ENCODE results near the gene PAGE1.
"Not testable (repeated sequence)": the region's sequence is repeated elsewhere in the genome, so short reads cannot be mapped to it uniquely, and the experiment has no call there.

PAGE1 gene

GRCh38 chrX:49695276-49696180, at the start of gene PAGE1:
Gene PAGE1, minus strand, starts transcription at chrX:49695984. Its CDS starts 1,214 bp downstream, at chrX:49694770.
- no peak for DNase-seq (ENCODE audit: low read depth)

DNA sequence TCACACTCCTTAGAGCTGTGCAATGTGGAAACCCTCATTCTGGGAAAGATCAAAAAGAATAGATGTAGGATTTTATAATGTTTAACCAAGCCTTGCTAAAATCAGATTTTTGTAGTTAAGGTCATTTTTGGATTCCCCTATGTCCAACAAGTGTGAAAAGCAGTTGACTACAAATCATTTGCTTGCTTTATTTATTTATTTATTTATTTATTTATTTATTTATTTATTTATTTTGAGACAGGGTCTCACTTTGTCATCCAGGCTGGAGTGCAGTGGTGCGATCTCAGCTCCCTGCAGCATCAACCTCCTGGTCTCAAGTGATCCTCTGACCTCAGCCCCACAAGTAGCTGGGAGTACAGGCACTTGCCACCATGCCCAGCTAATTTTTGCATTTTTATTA, 45.7 kb upstream of the PAGE1 start:
- DNase-seq (ENCODE audit: low read depth): not testable (repeated sequence)

DNA sequence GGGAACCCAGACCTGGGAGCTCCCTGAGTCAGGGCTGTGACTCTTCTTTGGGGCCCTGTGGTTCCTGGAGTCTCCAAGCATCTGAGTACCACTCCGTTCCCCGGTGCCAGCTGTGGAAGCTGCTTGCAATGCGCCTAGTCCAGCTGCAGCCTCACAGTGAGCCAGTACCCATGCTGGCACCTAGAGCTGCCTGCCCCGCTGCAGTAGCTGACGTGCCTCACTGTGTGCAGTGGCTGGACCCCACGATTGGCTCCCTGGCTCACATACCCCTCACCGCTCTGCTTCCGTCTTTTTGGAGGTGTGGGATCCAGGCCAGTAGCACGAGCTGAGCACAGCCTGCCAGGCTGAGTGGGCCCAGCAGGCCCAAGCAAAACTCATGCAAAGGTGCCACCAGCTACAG, 32.1 kb upstream of the PAGE1 start:
- DNase-seq (ENCODE audit: low read depth): no peak

- no peak for DNase-seq (ENCODE audit: low read depth)
Observed at GRCh38 chrX:49726966-49727365, 31.2 kb upstream of the PAGE1 start.

DNA sequence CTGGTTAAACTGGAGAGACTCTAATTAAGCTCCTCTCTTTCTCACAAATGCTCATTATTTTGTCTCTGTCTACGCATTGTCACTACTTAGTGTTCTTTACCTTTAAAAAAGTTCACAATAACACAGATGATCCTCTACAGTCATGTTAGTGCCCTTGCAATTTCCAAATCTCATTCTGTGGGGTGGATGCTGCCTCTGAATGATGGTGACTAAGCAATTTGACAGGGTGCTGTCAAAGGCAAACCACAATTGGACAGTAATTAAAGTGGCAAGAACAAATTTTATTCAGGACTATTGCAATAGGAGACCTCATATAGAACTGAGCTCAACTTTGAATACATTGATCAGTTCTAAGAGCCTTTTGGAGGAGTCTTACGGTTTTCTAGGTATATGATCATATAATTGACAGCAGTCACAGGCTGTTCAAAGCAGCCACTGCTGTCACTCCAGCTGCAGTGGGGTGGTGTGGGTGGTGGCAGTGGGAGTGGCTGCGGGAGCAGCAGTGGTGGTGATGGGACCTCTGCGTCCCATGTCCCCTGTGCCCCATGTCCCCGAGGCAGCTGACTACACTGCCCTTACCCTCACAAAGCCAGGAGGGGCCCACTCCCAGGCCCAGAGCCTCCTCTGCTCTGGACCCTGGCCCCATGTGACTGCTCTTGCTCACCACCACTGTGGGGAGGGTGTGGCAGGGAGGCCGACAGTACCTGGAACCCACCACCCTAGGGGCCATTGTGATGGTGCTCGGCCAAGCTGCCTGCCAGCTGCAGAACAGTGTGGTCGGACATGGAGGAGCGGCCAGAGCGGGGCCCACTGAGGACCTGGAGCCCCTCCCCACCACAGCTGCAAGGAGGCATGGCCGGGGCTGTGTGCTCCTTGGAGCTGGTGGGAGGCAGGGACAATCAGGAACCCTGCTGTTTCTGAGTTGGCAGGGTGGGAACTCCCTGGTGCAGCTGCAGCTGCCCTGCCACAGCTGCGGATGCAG, 30.4 kb upstream of the PAGE1 start:
- DNase-seq (ENCODE audit: low read depth): no peak

- no peak for DNase-seq (ENCODE audit: low read depth)
Observed at GRCh38 chrX:49725401-49725800, 29.6 kb upstream of the PAGE1 start.

DNA sequence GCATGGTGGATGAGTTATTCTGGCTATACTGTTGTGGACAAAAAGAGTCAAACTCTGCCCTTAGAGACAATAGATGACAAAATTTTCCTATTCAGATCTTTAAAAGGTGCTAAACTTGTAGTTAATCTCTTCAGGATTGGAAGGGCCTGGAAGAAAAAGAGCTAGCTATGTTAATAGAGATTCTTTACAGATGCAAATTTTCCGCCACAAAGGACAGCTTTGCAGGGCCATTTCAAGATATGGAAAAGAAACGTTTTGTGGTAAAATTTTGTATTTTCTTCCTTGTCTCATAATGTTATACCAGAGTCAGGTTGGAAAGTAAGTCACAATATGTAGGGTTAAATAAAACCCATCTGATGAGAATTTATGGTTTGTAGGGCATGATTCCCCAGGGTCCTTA, 24.3 kb upstream of the PAGE1 start:
- not testable (repeated sequence) for DNase-seq (ENCODE audit: low read depth)

DNA sequence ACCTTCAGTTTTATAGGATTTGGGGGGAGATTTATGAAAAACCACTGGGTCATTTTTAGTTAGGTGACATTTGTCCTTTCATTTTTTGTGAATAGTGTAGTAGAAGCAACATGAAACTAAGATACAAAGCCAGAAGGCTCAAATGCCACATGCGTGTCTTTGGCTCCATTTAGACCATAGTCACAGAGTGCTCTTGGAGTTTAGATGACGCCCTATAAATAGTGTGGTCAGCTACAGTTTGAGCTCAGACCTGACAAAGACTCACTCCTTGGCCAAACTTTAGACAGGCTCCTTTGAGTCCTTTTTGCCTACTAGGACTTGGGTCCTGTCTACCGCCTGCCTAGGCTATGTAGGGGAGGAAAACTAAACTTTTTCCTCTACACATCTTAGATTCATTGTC, 16.8 kb upstream of the PAGE1 start:
- DNase-seq (ENCODE audit: low read depth): no peak

- no peak for DNase-seq (ENCODE audit: low read depth)
Observed at GRCh38 chrX:49710744-49711319, 15.0 kb upstream of the PAGE1 start.

- no peak for DNase-seq (ENCODE audit: low read depth)
Observed at GRCh38 chrX:49704691-49705404, 9.1 kb upstream of the PAGE1 start.

DNA sequence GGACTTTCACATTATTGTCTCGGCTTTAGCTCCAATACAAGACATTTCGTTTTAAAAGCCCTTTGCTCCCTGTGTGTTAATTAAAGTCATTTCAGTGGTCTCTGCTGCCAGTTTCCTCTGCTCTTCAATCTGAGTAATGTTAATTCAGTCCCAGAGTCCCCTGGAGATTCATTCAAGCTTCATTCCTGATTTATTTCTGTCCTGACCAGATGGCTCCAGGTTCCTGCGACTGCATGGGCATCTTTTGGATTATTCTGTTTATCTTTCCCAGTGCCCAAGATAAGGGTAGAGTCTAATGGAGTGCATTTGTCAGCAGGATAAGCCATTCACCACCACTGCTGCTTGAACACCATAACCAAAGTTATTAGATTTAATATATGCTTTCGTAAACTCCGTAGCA, 6.1 kb upstream of the PAGE1 start:
- no peak for DNase-seq (ENCODE audit: low read depth)

DNA sequence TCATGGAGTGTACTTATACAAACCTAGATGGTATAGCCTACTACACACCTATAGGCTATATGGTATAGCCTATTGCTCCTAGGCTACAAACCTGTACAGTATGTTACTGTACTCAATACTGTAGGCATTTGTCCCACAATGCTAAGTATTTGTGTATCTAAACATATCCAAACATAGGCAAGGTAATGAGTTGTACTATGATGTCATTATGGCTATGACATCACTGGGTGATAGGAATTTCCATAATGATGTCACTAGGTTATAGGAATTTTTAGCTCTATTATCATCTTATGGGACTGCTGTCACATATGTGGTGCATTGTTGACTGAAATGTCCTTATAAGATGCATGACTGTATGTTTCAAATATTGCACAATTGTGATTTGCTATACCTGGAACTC, 5.5 kb upstream of the PAGE1 start:
- DNase-seq (ENCODE audit: low read depth): no peak

GRCh38 chrX:49675075-49675719, 20.6 kb downstream of the PAGE1 start:
- DNase-seq (ENCODE audit: low read depth): no peak

DNA sequence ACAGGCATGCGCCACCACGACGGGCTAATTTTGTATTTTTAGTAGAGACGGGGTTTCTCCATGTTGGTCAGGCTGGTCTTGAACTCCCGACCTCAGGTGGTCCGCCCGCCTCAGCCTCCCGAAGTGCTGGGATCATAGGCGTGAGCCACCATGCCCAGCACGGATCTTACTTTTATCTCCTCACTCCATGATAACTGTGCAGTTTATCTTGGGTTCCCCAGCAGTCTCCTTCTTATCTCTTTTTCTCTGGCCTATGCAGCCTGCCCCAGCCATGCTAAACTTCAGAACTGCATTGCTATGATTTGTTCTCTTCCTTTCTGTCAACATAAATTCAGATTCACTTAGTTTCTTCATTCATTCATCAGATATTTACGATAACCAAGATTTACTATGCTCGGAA, 22.4 kb downstream of the PAGE1 start:
- DNase-seq (ENCODE audit: low read depth): no peak

DNA sequence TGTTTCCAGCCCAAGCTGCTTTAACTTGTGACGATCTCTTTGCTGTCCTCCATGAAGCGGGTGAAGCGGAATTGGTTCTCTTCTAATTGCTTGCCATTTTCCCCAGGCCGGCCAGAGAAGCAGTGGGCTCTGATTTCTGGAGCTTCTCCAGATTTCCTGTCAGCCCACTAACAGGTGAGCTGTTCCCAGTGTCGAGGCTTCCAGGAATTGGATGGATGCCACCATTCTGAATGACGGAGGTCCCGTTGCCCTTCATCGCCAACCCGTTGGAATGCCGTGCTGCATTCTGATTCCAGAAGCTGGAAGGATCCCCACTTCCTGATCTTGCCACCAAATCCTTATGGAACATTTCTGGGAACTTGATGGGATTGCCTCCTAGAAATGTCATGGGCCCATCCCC, 31.0 kb downstream of the PAGE1 start:
- DNase-seq (ENCODE audit: low read depth): no peak

- no peak for DNase-seq (ENCODE audit: low read depth)
Observed at GRCh38 chrX:49661881-49662280, 33.9 kb downstream of the PAGE1 start.

DNA sequence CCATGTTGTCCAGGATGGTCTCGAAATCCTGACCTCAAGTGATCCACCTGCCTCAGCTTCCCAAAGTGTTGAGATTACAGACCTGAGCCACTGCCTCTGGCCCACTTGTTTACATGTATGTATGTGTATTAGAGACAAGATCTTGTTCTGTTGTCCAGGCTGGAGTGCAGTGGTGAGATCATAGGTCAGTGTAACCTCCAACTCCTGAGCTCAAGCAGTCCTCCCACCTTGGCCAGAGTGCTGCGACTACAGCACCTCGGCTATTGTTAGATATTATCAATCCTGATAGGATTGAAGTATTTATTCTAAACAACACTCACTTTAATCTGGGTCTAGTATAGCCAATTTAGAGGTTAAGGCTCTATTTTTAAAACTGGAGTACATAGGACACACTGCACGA, 36.0 kb downstream of the PAGE1 start:
- DNase-seq (ENCODE audit: low read depth): no peak

GRCh38 chrX:49656533-49656932, 39.3 kb downstream of the PAGE1 start:
- DNase-seq (ENCODE audit: low read depth): no peak

GRCh38 chrX:49644991-49645637, 50.7 kb downstream of the PAGE1 start:
- no peak for DNase-seq (ENCODE audit: low read depth)

Measured in T-helper 22 cell (primary cell).